GM12891 (cell line): ENCODE measurements around the gene TCP11L2.

Experiments
- PAX5 ChIP-seq: IDR thresholded peaks from 2 replicates; pipeline ENCODE4 v1.6.1; 2011; ENCODE audit warnings: low read length, moderate library complexity, mild to moderate bottlenecking; ENCODE audit not compliant: insufficient read depth, severe bottlenecking
- POLR2A ChIP-seq: IDR thresholded peaks from 2 replicates; pipeline ENCODE4 v1.6.1; 2011; ENCODE audit warnings: low read depth, low read length, control low read depth
- POLR2AphosphoS5 ChIP-seq: IDR thresholded peaks from 2 replicates; pipeline ENCODE4 v1.6.1; 2011; ENCODE audit warnings: low read depth, low read length, control low read depth
- SPI1 ChIP-seq: IDR thresholded peaks from 2 replicates; pipeline ENCODE4 v1.6.1; 2011; ENCODE audit warnings: low read depth, low read length, control low read depth
- TAF1 ChIP-seq: IDR thresholded peaks from 2 replicates; pipeline ENCODE4 v1.6.1; 2011; ENCODE audit warnings: low read depth, low read length, control low read depth

DNA sequence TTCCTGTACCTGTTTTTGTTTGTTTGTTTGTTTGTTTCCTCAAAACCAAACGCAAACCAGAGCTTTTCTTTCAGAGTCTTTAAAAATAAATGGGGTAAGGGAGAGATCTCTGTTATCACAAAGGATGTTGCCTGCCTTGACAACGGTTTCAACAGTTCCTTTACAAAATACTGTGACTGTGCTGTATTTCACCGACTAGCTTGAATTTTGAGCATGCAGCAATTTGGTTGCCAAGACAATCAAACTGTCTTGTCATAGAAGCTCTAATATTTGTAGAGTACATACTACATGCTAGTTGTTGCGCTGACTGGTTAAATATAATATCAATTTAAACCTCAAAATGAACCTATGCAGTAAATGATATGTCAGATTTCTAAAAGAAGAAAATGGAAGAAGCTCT, 22.4 kb upstream of the TCP11L2 start:
- no peak for TF ChIP-seq POLR2A
- TF ChIP-seq TAF1: no peak
- TF ChIP-seq SPI1: no peak
- no peak for TF ChIP-seq POLR2AphosphoS5
- TF ChIP-seq PAX5: no peak
